ENCODE measurements around the gene SORCS3.
A peak's percentile ranks its signal among the peaks of the same experiment; 100 is the strongest.

The SORCS3 gene

DNA sequence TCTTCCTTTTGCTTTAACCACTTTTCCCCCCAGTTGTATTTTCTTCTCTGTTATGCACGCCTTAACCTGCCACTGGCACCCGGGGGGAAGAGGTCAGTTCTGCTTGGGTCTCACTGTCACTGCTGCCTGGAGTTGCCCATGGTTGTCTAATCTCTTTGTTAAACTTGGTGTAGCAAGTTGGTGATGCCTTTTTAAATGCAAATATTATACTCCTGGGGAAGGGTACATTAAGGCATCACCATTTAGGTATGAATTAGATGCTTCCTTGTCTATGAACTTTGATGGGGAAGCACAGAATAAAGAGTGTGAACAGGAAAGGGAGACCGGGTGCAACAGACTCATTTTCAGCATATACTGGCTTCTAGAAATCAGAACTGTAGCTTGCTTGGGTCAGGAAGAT, 9.1 kb upstream of the SORCS3 start:
- TF ChIP-seq, protein P1, sequence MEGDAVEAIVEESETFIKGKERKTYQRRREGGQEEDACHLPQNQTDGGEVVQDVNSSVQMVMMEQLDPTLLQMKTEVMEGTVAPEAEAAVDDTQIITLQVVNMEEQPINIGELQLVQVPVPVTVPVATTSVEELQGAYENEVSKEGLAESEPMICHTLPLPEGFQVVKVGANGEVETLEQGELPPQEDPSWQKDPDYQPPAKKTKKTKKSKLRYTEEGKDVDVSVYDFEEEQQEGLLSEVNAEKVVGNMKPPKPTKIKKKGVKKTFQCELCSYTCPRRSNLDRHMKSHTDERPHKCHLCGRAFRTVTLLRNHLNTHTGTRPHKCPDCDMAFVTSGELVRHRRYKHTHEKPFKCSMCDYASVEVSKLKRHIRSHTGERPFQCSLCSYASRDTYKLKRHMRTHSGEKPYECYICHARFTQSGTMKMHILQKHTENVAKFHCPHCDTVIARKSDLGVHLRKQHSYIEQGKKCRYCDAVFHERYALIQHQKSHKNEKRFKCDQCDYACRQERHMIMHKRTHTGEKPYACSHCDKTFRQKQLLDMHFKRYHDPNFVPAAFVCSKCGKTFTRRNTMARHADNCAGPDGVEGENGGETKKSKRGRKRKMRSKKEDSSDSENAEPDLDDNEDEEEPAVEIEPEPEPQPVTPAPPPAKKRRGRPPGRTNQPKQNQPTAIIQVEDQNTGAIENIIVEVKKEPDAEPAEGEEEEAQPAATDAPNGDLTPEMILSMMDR (IDR thresholded peaks at IDR 0.05; ENCODE audit: low read depth, low read length), result no peak
- H3K4me3 ChIP-seq (ENCODE audit: low read depth, low read length), result no peak overlapping the region
- DNase-seq (ENCODE audit: low read depth, low spot score), result no peak
- in situ Hi-C loops (cut with HindIII; ENCODE audit: low sequenced_read_pairs), result no loop called here

DNA sequence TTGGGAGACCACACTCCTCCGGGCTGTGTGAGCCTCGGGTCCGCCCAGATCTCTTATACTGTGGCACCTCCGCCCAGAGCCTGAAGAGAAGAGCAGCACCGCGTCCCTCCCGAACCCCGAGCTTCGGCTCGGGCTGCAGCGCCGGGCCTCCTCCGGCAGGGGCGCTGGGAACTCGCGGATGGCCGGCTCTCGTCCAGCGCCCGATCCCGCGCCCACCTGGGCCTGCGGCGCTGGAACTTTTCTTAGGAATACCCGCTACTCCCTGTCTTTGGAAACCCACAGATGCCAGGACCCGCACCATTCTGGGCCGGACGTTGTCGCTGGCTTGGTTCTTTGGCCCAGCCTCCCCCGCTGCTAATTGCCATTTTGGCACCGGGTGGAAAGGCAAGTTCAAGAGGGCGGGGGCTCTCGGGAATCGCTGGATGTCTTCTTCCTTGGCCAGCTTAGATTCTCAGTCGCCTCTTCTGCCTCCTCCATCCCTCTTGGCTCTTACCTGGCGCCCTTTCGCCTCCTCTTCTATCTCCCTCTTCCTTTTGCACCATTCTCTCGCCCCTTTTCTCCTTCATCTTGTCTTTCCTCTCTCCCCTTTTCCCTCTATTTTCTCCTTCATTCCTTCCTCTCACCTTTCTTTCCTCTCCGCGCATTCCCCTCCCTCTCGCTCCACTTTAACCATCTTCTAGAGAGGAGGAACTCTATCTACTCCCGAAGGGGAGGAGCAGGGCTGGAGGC, 2.1 kb upstream of the SORCS3 start:
- in situ Hi-C loops (cut with HindIII; ENCODE audit: low sequenced_read_pairs), result no loop called here
- no peak for DNase-seq (ENCODE audit: low read depth, low spot score)
- peak overlapping the region; percentile 13 for H3K4me3 ChIP-seq (ENCODE audit: low read depth, low read length)
- TF ChIP-seq, protein P1 (IDR thresholded peaks at IDR 0.05; ENCODE audit: low read depth, low read length), result peak; percentile 58

DNA sequence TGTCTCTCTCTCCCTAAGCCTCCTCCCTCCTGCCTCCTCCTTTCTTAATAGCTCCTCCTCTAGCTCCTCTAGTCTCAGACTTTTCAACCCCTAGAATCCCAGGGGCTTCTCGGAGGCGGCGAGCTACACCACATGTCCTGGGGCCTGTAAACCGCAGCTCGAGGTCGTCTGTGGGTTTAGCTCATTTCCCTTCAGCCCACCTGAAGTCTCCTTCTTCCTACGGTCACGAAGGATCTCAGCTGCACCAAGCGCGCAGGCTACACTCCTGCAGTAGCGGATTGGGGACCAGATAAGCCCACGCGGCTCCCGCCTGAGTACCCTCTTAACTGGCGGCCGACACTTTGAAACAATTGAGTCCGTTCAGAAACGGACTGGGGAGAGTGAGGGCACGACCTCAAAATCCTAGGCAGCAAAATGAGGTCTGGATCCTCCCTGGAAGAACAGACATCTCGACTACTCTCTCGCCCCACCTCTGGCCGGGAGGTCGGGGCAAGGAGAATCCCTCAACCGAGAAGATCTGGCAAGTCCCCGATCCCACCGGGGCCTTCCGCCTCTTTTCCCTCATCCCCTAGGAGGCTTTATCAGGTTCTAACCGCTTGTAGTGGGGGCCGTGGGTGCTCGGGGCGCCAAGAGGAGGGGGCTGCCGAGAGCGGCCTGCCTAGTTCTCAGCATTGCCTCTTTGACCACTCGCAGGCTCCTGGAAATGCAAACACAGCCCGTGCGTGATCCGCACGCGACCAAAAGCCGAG, 1.3 kb upstream of the SORCS3 start:
- in situ Hi-C loops (cut with HindIII; ENCODE audit: low sequenced_read_pairs), result no loop called here

DNA sequence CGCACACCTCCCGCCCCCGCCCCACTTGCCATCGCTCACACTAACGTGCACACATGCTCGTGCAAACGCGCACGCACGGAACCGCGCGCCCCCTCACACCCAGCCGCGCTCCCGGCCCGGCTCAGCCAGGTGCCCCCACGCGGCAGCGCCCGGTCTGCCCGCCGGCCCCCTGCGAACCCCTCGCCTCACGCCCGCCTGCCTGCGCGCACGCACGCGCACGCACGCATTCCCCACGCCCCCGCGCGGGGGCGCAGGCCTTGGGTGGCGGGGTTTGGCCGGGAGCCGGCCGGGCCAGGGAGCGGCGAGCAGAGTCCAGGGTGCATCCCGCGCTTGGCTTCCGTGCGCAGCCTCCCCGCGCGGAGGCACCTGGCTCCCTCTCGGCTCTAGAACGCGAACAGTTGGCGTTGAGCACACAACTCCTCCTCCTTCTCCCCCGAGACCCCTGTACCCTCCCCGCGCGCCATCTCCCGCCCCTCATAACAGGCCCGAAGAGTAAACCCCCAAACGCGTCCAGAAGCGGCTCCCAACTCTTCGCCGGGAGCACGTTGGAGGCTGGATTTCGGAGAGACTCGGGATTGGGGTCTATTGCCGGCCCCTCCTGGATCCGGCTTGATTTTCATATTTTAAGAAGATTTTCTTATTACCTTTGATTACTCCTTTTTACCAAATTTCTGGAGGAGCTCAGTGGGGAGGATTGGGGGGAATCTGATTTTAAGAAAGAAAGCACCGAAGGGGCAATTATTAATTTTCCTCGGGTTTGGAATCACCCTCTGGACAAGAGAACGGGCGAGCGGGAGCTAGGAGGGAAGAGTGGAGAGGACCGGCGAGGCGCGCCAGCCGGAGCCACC, 527 bp upstream of the SORCS3 start:
- TF ChIP-seq, protein P1 (IDR thresholded peaks at IDR 0.05; ENCODE audit: low read depth, low read length), result no peak
- H3K4me3 ChIP-seq (ENCODE audit: low read depth, low read length), result no peak overlapping the region
- in situ Hi-C loops (cut with HindIII; ENCODE audit: low sequenced_read_pairs), result no loop called here
- peak; percentile 14 for DNase-seq (ENCODE audit: low read depth, low spot score)

More for the DNA sequence above, 1.3 kb upstream of the SORCS3 start:
- TF ChIP-seq, protein P1 (IDR thresholded peaks at IDR 0.05; ENCODE audit: low read depth, low read length), result no peak
- no peak overlapping the region for H3K4me3 ChIP-seq (ENCODE audit: low read depth, low read length)
- no peak for DNase-seq (ENCODE audit: low read depth, low spot score)

DNA sequence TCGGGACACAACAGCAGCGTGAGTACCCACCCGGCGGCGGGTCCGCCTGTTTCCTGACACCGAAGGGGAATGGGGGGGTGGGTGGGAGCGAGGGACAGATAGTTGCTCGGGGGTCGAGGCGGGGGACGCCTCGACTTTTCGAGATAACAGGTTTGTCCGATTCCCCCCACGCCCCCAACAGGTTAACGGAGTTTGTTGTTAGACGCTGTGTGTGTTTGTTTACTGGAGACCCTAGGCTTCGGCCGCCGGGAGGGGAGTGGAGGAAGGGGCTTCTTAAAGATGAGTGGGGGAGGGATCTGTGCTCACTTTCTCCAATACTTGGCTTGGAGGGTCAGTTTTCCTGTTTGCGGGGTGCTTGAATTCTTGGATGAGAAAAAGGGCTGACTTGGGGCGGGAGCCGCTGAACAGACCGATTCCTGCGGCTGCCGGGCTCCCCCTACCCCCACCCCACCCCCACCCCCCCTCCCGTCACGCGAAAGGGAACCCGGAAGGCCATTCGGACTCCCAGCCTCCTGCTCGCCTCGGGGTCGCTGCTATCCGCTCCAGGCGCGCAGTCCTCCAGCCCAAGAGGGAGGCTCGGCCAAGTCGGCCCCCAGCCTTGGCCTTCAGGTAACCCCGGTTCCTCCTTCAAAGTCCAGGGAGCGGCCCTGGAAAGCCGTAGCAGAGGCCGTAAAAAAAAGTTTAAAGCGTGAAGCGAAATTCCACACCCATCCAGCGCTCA, 1.0 kb downstream of the SORCS3 start:
- no peak for DNase-seq (ENCODE audit: low read depth, low spot score)
- TF ChIP-seq, protein P1 (IDR thresholded peaks at IDR 0.05; ENCODE audit: low read depth, low read length), result no peak
- in situ Hi-C loops (cut with HindIII; ENCODE audit: low sequenced_read_pairs), result no loop called here
- H3K4me3 ChIP-seq (ENCODE audit: low read depth, low read length), result no peak overlapping the region

Data from astrocyte of the spinal cord (primary cell).